Cardiac septum (tissue), 1 donor: ENCODE measurements around the gene GTPBP1. TPM values are rescaled to one million over a fixed set of nuclear protein-coding genes. Genes with fewer than 3 reads are reported as not detected.

Source experiments
- DNase-seq: peaks from one replicate; pipeline ENCODE4 v3.0.0-alpha.2; 2020; ENCODE audit warnings: low spot score
- intact Hi-C: fragments of 100-400 bp; cut with DNase I; formaldehyde crosslinking; loops from one replicate; pipeline ENCODE4 v1.14.0; 2022
- long read RNA-seq: library from polyadenylated mRNA; unstranded; transcript quantifications from one replicate; pipeline ENCODE4 v2.0.0, GENCODE V29; 2021
- total RNA-seq: library from RNA; stranded (reverse); fragmentation: NEBNext Ultra II Directional; extraction: Animal tissue kit (Norgen Biotek cat#: 25700); gene quantifications from one replicate; pipeline ENCODE4 v1.2.1, GENCODE V29; 2021
- donor health status: DM: no; HTN: no; CAD: no.

Gene GTPBP1
- 34.3 TPM for total RNA-seq
- long read RNA-seq, full-length matches to known transcripts: 5 of 23 reads
- long read RNA-seq, partial matches to known transcripts: 11 of 23 reads
- long read RNA-seq, other reads (novel, unspliced or antisense): 7 of 23 reads

GRCh38 chr22:38705235-38706100 lies at the start of gene GTPBP1:
Gene GTPBP1 (plus strand): TSS chr22:38705944. CDS start chr22:38705956, 12 bp downstream.
- peak; percentile 99 for DNase-seq
- intact Hi-C loops: no loop called here

GRCh38 chr22:38656256-38657044 lies 49.3 kb upstream of the GTPBP1 start, which contains the start of the genes CBY1 and FAM227A:
Gene CBY1 (plus strand): TSS chr22:38656638. CDS start chr22:38668055, 11,417 bp downstream.
Gene FAM227A (minus strand): TSS chr22:38656392. CDS start chr22:38650168, 6,224 bp downstream.
- DNase-seq: peak; percentile 94
- intact Hi-C loops: no loop called here

GRCh38 chr22:38657045-38657909 lies 48.5 kb upstream of the GTPBP1 start:
- no peak for DNase-seq
- intact Hi-C loops: no loop called here

GRCh38 chr22:38674888-38675287 lies 30.9 kb upstream of the GTPBP1 start:
- DNase-seq: no peak
- intact Hi-C loops: no loop called here

- intact Hi-C loops: no loop called here
- no peak for DNase-seq
These were observed 29.9 kb upstream of the GTPBP1 start for GRCh38 chr22:38675833-38676232.

- intact Hi-C loops: no loop called here
- DNase-seq: peak; percentile 97
These were observed 24.0 kb upstream of the GTPBP1 start, which contains the start of gene TOMM22 for GRCh38 chr22:38681582-38682335. Gene TOMM22 (plus strand): TSS chr22:38681957. CDS start chr22:38681979, 22 bp downstream.

GRCh38 chr22:38684895-38685294 lies 20.8 kb upstream of the GTPBP1 start:
- intact Hi-C loops: no loop called here
- no peak for DNase-seq

- intact Hi-C loops: no loop called here
- DNase-seq: no peak
These were observed 20.0 kb upstream of the GTPBP1 start for GRCh38 chr22:38685761-38686160.

- no peak for DNase-seq
- intact Hi-C loops: no loop called here
These were observed 16.1 kb upstream of the GTPBP1 start for GRCh38 chr22:38689651-38690050.

GRCh38 chr22:38694049-38694448 lies 11.7 kb upstream of the GTPBP1 start:
- intact Hi-C loops: no loop called here
- no peak for DNase-seq

GRCh38 chr22:38694940-38695339 lies 10.8 kb upstream of the GTPBP1 start:
- intact Hi-C loops: no loop called here
- DNase-seq: no peak

- no peak for DNase-seq
- intact Hi-C loops: no loop called here
These were observed 8.9 kb upstream of the GTPBP1 start for GRCh38 chr22:38696606-38697424.

GRCh38 chr22:38697425-38698089 lies 8.2 kb upstream of the GTPBP1 start:
- DNase-seq: no peak
- intact Hi-C loops: no loop called here

- no peak for DNase-seq
- intact Hi-C loops: no loop called here
These were observed 7.2 kb upstream of the GTPBP1 start for GRCh38 chr22:38698407-38699094.

GRCh38 chr22:38699143-38699542 lies 6.6 kb upstream of the GTPBP1 start:
- no peak for DNase-seq
- intact Hi-C loops: no loop called here

- DNase-seq: no peak
- intact Hi-C loops: loop anchor here (5.0 kb wide), 1 partner anchor 58 kb away; the partner anchor contains the start of gene SUN2
These were observed 6.0 kb upstream of the GTPBP1 start for GRCh38 chr22:38699784-38700183.
